Epithelial cell of proximal tubule (primary cell): ENCODE data around the gene ZNHIT3. TPM values are rescaled to one million over a fixed set of nuclear protein-coding genes. Genes with fewer than 3 reads are reported as not detected.
A peak's percentile ranks its signal among the peaks of the same experiment; 100 is the strongest.

Experiments used
- DNase-seq: peaks from one replicate; pipeline ENCODE4 v3.0.0-alpha.2; 2011; ENCODE audit warnings: low read depth
- H3K4me3 ChIP-seq: 2 replicates; pipeline ENCODE4 v1.5.1; 2011; ENCODE audit warnings: low read depth, mild to moderate bottlenecking, low read length
- total RNA-seq: library from RNA; depleted of rRNA; stranded (reverse); fragments of >200 nt; gene quantifications from 2 replicates; pipeline ENCODE4 v1.2.3, GENCODE V29; 2015
- TF ChIP-seq, protein P1 (sequence below): conservative IDR thresholded peaks from 2 replicates; pipeline ENCODE4 v1.5.1; 2012; ENCODE audit warnings: low read depth, mild to moderate bottlenecking, low read length

The ZNHIT3 gene
- total RNA-seq, 1 donor from 2014 or later = 56.0 TPM

DNA sequence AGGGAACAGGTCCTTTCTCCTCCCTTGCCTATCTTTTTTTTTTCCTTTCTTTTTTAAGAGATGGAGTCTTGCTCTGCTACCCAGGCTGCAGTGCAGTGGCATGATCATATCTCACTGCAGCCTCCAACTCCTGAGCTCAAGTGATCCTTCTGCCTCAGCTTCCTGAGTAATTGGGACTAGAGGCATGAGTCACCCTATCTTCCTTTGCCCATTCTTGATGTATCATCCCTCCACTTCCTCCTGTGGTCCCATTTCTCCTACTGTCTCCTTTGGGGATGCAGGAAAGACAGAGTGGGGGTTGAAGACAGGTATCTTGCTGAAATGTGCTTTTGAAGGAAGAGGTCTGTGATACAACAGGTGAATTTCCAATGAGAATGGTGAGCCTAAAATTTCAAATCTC is 42.6 kb downstream of the ZNHIT3 start:
- no peak for DNase-seq
- TF ChIP-seq, protein P1, sequence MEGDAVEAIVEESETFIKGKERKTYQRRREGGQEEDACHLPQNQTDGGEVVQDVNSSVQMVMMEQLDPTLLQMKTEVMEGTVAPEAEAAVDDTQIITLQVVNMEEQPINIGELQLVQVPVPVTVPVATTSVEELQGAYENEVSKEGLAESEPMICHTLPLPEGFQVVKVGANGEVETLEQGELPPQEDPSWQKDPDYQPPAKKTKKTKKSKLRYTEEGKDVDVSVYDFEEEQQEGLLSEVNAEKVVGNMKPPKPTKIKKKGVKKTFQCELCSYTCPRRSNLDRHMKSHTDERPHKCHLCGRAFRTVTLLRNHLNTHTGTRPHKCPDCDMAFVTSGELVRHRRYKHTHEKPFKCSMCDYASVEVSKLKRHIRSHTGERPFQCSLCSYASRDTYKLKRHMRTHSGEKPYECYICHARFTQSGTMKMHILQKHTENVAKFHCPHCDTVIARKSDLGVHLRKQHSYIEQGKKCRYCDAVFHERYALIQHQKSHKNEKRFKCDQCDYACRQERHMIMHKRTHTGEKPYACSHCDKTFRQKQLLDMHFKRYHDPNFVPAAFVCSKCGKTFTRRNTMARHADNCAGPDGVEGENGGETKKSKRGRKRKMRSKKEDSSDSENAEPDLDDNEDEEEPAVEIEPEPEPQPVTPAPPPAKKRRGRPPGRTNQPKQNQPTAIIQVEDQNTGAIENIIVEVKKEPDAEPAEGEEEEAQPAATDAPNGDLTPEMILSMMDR = no peak
- H3K4me3 ChIP-seq = no peak overlapping the region

DNA sequence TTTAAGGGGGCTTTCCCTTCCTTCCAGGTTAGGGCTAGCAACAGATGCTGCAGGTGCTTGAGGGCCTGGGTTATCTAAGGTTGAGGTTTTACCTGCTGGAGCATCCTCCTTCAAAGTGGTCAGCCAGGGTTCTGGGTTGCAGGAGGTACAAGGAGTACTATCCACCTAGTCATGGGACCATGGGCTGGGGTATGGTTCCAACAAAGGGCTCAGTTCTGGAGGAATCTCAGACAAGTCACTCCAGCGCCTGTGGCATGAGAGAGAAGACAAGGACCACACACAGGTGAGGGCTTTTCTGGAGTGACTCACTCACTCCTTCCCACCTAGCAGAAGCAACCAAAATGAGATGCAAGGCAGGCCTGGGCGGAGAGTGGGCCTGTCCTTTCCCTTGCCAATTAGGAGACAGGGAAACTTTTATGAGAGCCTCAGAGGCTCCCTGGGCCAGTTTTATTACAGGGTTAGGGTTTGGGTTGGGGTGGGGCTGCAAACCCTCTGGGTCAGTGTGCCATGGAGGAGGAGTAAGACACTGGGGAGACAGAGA is 46.0 kb downstream of the ZNHIT3 start:
- TF ChIP-seq, protein P1 = no peak
- no peak overlapping the region for H3K4me3 ChIP-seq
- DNase-seq = no peak

GRCh38 chr17:36533935-36534839 is 47.7 kb downstream of the ZNHIT3 start:
- TF ChIP-seq, protein P1 = peak; percentile 68
- no peak for DNase-seq
- peak overlapping the region; percentile 66 for H3K4me3 ChIP-seq

- TF ChIP-seq, protein P1 = no peak
- peak within 1 kb of the TSS; percentile 66 for H3K4me3 ChIP-seq
- DNase-seq = no peak
These were observed 48.6 kb downstream of the ZNHIT3 start, which contains the start of the genes MYO19 and PIGW for GRCh38 chr17:36534840-36535668. Gene MYO19, minus strand, starts transcription at chr17:36534868. Its CDS starts 2,330 bp downstream, at chr17:36532538. Gene PIGW, plus strand, starts transcription at chr17:36534987. Its CDS starts 2,115 bp downstream, at chr17:36537102.

- H3K4me3 ChIP-seq = peak overlapping the region; percentile 66
- no peak for DNase-seq
- TF ChIP-seq, protein P1 = no peak
These were observed 49.2 kb downstream of the ZNHIT3 start for GRCh38 chr17:36535669-36536081.

- TF ChIP-seq, protein P1 = no peak
- DNase-seq = no peak
- no peak overlapping the region for H3K4me3 ChIP-seq
These were observed 54.2 kb downstream of the ZNHIT3 start for GRCh38 chr17:36540696-36541095.
